CD4-positive, alpha-beta T cell treated with Interleukin-1 beta for 1 hour (primary cell): ENCODE results near the gene APOL1.

Experiments used
- DNase-seq, 2 donors: peaks; one replicate each; pipeline ENCODE4 v3.0.0-alpha.2; 2020 to 2022

Gene APOL1

GRCh38 chr22:36293606-36294292 is 40.8 kb downstream of the APOL1 start:
- DNase-seq, result no peak

- DNase-seq, result no peak
Measured at GRCh38 chr22:36294293-36294620, 41.3 kb downstream of the APOL1 start.

- DNase-seq, result no peak
Measured at GRCh38 chr22:36294801-36295200, 41.9 kb downstream of the APOL1 start.

GRCh38 chr22:36295247-36295646 is 42.3 kb downstream of the APOL1 start:
- no peak for DNase-seq

- DNase-seq, result no peak
Measured at GRCh38 chr22:36296690-36297089, 43.8 kb downstream of the APOL1 start.

- no peak for DNase-seq
Measured at GRCh38 chr22:36297568-36297967, 44.6 kb downstream of the APOL1 start.

- no peak for DNase-seq
Measured at GRCh38 chr22:36298118-36298517, 45.2 kb downstream of the APOL1 start.

GRCh38 chr22:36298601-36299000 is 45.7 kb downstream of the APOL1 start:
- DNase-seq, result no peak

GRCh38 chr22:36299295-36299694 is 46.4 kb downstream of the APOL1 start:
- no peak for DNase-seq

GRCh38 chr22:36299911-36300310 is 47.0 kb downstream of the APOL1 start:
- no peak for DNase-seq

- no peak for DNase-seq
Measured at GRCh38 chr22:36300396-36301212, 47.7 kb downstream of the APOL1 start.

- DNase-seq, result peak; percentile 77 to 84
Measured at GRCh38 chr22:36301384-36301828, 48.5 kb downstream of the APOL1 start.

- no peak for DNase-seq
Measured at GRCh38 chr22:36301851-36302250, 48.9 kb downstream of the APOL1 start.

- DNase-seq, result no peak
Measured at GRCh38 chr22:36302439-36303114, 49.6 kb downstream of the APOL1 start.

GRCh38 chr22:36303115-36303467 is 50.2 kb downstream of the APOL1 start:
- no peak for DNase-seq

- no peak for DNase-seq
Measured at GRCh38 chr22:36303874-36304273, 50.9 kb downstream of the APOL1 start.

GRCh38 chr22:36304429-36304828 is 51.5 kb downstream of the APOL1 start:
- no peak for DNase-seq

- no peak for DNase-seq
Measured at GRCh38 chr22:36305813-36306212, 52.9 kb downstream of the APOL1 start.

- no peak for DNase-seq
Measured at GRCh38 chr22:36306227-36306626, 53.3 kb downstream of the APOL1 start.

- DNase-seq, result no peak
Measured at GRCh38 chr22:36308880-36309279, 55.9 kb downstream of the APOL1 start.

- DNase-seq, result no peak
Measured at GRCh38 chr22:36311386-36312085, 58.6 kb downstream of the APOL1 start.

GRCh38 chr22:36315325-36315724 is 62.4 kb downstream of the APOL1 start:
- DNase-seq, result no peak

GRCh38 chr22:36316419-36316818 is 63.5 kb downstream of the APOL1 start:
- DNase-seq, result no peak
